Neural cell (in vitro differentiated cells): ENCODE data around the gene DPF1. TPM values are rescaled to one million over a fixed set of nuclear protein-coding genes. Genes with fewer than 3 reads are reported as not detected.

Source experiments
- H2AFZ ChIP-seq: fragments of 200-600, 300-800 bp; sonication (generic), shearing (Covaris generic); 2 replicates; pipeline ENCODE4 v1.6.0; 2014; ENCODE audit warnings: low read depth, mild to moderate bottlenecking, antibody characterized with exemption, low read length, moderate library complexity
- H3F3A ChIP-seq: fragments of 200-600 bp; shearing (Covaris generic); 2 replicates; pipeline ENCODE4 v1.6.1; 2016; ENCODE audit warnings: mild to moderate bottlenecking, moderate library complexity, mixed read lengths, antibody characterized with exemption, low read length; ENCODE audit not compliant: insufficient read depth, poor library complexity, severe bottlenecking
- H3K27ac ChIP-seq: fragments of 200-600, 300-800 bp; sonication (generic), shearing (Covaris generic); 2 replicates; pipeline ENCODE4 v1.5.1; 2014; ENCODE audit warnings: mild to moderate bottlenecking, low read length, moderate library complexity
- H3K27me3 ChIP-seq: fragments of 300-800, 200-600 bp; sonication (generic), shearing (Covaris generic); 2 replicates; pipeline ENCODE4 v1.6.0; 2014; ENCODE audit warnings: mild to moderate bottlenecking, low read depth, low read length, moderate library complexity; ENCODE audit not compliant: insufficient read depth
- H3K36me3 ChIP-seq: fragments of 300-800, 200-600 bp; sonication (generic), shearing (Covaris generic); 2 replicates; pipeline ENCODE4 v1.5.1; 2014; ENCODE audit warnings: mild to moderate bottlenecking, antibody characterized with exemption, low read length, moderate library complexity; ENCODE audit not compliant: insufficient read depth
- H3K4me2 ChIP-seq: fragments of 300-800, 200-600 bp; sonication (generic), shearing (Covaris generic); 2 replicates; pipeline ENCODE4 v1.6.0; 2014; ENCODE audit warnings: mild to moderate bottlenecking, low read length
- H3K4me3 ChIP-seq: fragments of 300-800, 200-600 bp; sonication (generic), shearing (Covaris generic); 2 replicates; pipeline ENCODE4 v1.5.1; 2014; ENCODE audit warnings: mild to moderate bottlenecking, low read length, moderate library complexity
- H3K79me2 ChIP-seq: fragments of 200-600 bp; shearing (Covaris generic); replicated peaks from 2 replicates; pipeline ENCODE4 v1.6.0; 2014; ENCODE audit warnings: mild to moderate bottlenecking, low read length, moderate library complexity; ENCODE audit not compliant: insufficient read depth
- H3K9ac ChIP-seq: fragments of 300-800, 200-600 bp; sonication (generic), shearing (Covaris generic); 2 replicates; pipeline ENCODE4 v1.6.1; 2016; ENCODE audit warnings: mild to moderate bottlenecking, low read length, mixed read lengths
- H3K9me2 ChIP-seq: fragments of 200-600 bp; shearing (Covaris generic); 2 replicates; pipeline ENCODE4 v1.6.1; 2016; ENCODE audit warnings: mild to moderate bottlenecking, low read length, mixed read lengths; ENCODE audit not compliant: insufficient read depth
- H3K9me3 ChIP-seq: fragments of 200-600, 300-800 bp; sonication (generic), shearing (Covaris generic); 2 replicates; pipeline ENCODE4 v1.6.1; 2016; ENCODE audit warnings: mild to moderate bottlenecking, mixed run types, low read length, moderate library complexity, mixed read lengths
- H4K20me1 ChIP-seq: fragments of 200-600 bp; shearing (Covaris generic); 2 replicates; pipeline ENCODE4 v1.6.1; 2016; ENCODE audit warnings: mild to moderate bottlenecking, mixed run types; ENCODE audit not compliant: insufficient read depth
- CTCF ChIP-seq: fragments of 450-650 bp; IDR thresholded peaks from 2 replicates; pipeline ENCODE4 v1.5.1; 2014; ENCODE audit warnings: antibody characterized with exemption, mild to moderate bottlenecking, moderate library complexity; ENCODE audit not compliant: poor library complexity, severe bottlenecking
- EP300 ChIP-seq: fragments of 450-650 bp; conservative IDR thresholded peaks from 2 replicates; pipeline ENCODE4 v1.6.1; 2014; ENCODE audit warnings: antibody characterized with exemption, mild to moderate bottlenecking, moderate library complexity; ENCODE audit not compliant: poor library complexity, severe bottlenecking
- EZH2 ChIP-seq: fragments of 200-600, 300-800 bp; shearing (Covaris generic), sonication (generic); IDR thresholded peaks from 2 replicates; pipeline ENCODE4 v1.6.1; 2014; ENCODE audit warnings: antibody characterized with exemption, low read length, borderline replicate concordance, mild to moderate bottlenecking; ENCODE audit not compliant: insufficient read depth, poor library complexity, severe bottlenecking
- MXI1 ChIP-seq: fragments of 450-650 bp; conservative IDR thresholded peaks from 2 replicates; pipeline ENCODE4 v1.6.1; 2014; ENCODE audit warnings: antibody characterized with exemption, mild to moderate bottlenecking; ENCODE audit not compliant: poor library complexity, severe bottlenecking
- POLR2AphosphoS5 ChIP-seq: IDR thresholded peaks from 2 replicates; pipeline ENCODE4 v1.6.1; 2012
- RAD21 ChIP-seq: fragments of 450-650 bp; conservative IDR thresholded peaks from 2 replicates; pipeline ENCODE4 v1.6.1; 2014; ENCODE audit warnings: antibody characterized with exemption, mild to moderate bottlenecking, moderate library complexity
- REST ChIP-seq: IDR thresholded peaks from 2 replicates; pipeline ENCODE4 v1.6.1; 2012; ENCODE audit warnings: borderline replicate concordance
- SMC3 ChIP-seq: fragments of 450-650 bp; conservative IDR thresholded peaks from 2 replicates; pipeline ENCODE4 v1.6.1; 2014; ENCODE audit warnings: antibody characterized with exemption, mild to moderate bottlenecking, moderate library complexity; ENCODE audit not compliant: poor library complexity
- TAF1 ChIP-seq: IDR thresholded peaks from 2 replicates; pipeline ENCODE4 v1.6.1; 2012; ENCODE audit warnings: low read depth
- polyA plus RNA-seq: library from polyadenylated mRNA; depleted of rRNA; stranded (reverse); fragments of >200 nt; gene quantifications from 2 replicates; pipeline ENCODE4 v1.2.3, GENCODE V29; 2014

Gene DPF1
- polyA plus RNA-seq, 1 donor from 2014 or later: 118 TPM

GRCh38 chr19:38184815-38185214 is 39.2 kb downstream of the DPF1 start:
- Histone ChIP-seq H3K9me2 (no peaks in the 10 kb centered on the region), H3K9me3 (no peaks in the 10 kb centered on the region), H3K27ac (no peak overlapping the region), H3K79me2 (no peaks in the 10 kb centered on the region), H3K36me3 (no peaks in the 10 kb centered on the region), H3K4me3 (no peak overlapping the region), H4K20me1 (no peaks in the 10 kb centered on the region), H3F3A (no peaks in the 10 kb centered on the region), H3K27me3 (no peaks in the 10 kb centered on the region), H2AFZ (no peak overlapping the region), H3K4me2 (no peak overlapping the region), H3K9ac (no peak overlapping the region)
- TF ChIP-seq MXI1: no peak
- TF ChIP-seq EP300: no peak
- no peak for TF ChIP-seq POLR2AphosphoS5

GRCh38 chr19:38183251-38183897 is 40.6 kb downstream of the DPF1 start:
- H2AFZ ChIP-seq: no peak overlapping the region
- H3K9me2 ChIP-seq: no peaks in the 10 kb centered on the region
- TF ChIP-seq POLR2AphosphoS5 (no peak), EZH2 (no peak), CTCF (no peak), SMC3 (no peak), RAD21 (no peak), REST (no peak), TAF1 (no peak), EP300 (no peak), MXI1 (no peak)
- H3F3A ChIP-seq: no peaks in the 10 kb centered on the region
- H3K9ac ChIP-seq: no peak overlapping the region
- H3K27ac ChIP-seq: no peak overlapping the region
- no peaks in the 10 kb centered on the region for H3K79me2 ChIP-seq
- H3K4me2 ChIP-seq: no peak overlapping the region
- no peaks in the 10 kb centered on the region for H4K20me1 ChIP-seq
- no peaks in the 10 kb centered on the region for H3K9me3 ChIP-seq
- H3K4me3 ChIP-seq: no peak overlapping the region
- no peaks in the 10 kb centered on the region for H3K27me3 ChIP-seq
- no peaks in the 10 kb centered on the region for H3K36me3 ChIP-seq
